Activated naive CD4-positive, alpha-beta T cell treated with Interleukin-2 at 50 U/mL for 16 hours (primary cell): ENCODE measurements around the gene COQ7.

ENCODE experiments used
- DNase-seq: peaks from one replicate; pipeline ENCODE4 v3.0.0-alpha.2; 2020

The COQ7 gene

GRCh38 chr16:19067349-19068236, at the start of gene COQ7:
COQ7 (plus strand) TSS chr16:19067614; CDS start chr16:19067665, 51 bp downstream.
- DNase-seq: peak; percentile 98

- DNase-seq: no peak
Measured at GRCh38 chr16:19020689-19021088, 46.7 kb upstream of the COQ7 start.

- no peak for DNase-seq
Measured at GRCh38 chr16:19021747-19022146, 45.7 kb upstream of the COQ7 start.

GRCh38 chr16:19027416-19027815, 40.0 kb upstream of the COQ7 start:
- DNase-seq: no peak

- DNase-seq: no peak
Measured at GRCh38 chr16:19029980-19030379, 37.4 kb upstream of the COQ7 start.

GRCh38 chr16:19031738-19032137, 35.7 kb upstream of the COQ7 start:
- DNase-seq: no peak

- DNase-seq: no peak
Measured at GRCh38 chr16:19033761-19034160, 33.7 kb upstream of the COQ7 start.

GRCh38 chr16:19040400-19040799, 27.0 kb upstream of the COQ7 start:
- no peak for DNase-seq

- DNase-seq: no peak
Measured at GRCh38 chr16:19044769-19045168, 22.6 kb upstream of the COQ7 start.

- no peak for DNase-seq
Measured at GRCh38 chr16:19046062-19046461, 21.4 kb upstream of the COQ7 start.

- no peak for DNase-seq
Measured at GRCh38 chr16:19062706-19063105, 4.7 kb upstream of the COQ7 start.

GRCh38 chr16:19066988-19067348, 446 bp upstream of the COQ7 start:
- no peak for DNase-seq

GRCh38 chr16:19068237-19068815, 912 bp downstream of the COQ7 start:
- no peak for DNase-seq

GRCh38 chr16:19071811-19072777, 4.7 kb downstream of the COQ7 start:
- DNase-seq: peak; percentile 59

- no peak for DNase-seq
Measured at GRCh38 chr16:19073344-19073743, 5.9 kb downstream of the COQ7 start.

GRCh38 chr16:19073863-19074262, 6.4 kb downstream of the COQ7 start:
- DNase-seq: no peak

- DNase-seq: no peak
Measured at GRCh38 chr16:19075511-19075910, 8.1 kb downstream of the COQ7 start.

- no peak for DNase-seq
Measured at GRCh38 chr16:19077879-19078278, 10.5 kb downstream of the COQ7 start.

- DNase-seq: no peak
Measured at GRCh38 chr16:19083670-19084069, 16.3 kb downstream of the COQ7 start.

- no peak for DNase-seq
Measured at GRCh38 chr16:19084139-19084538, 16.7 kb downstream of the COQ7 start.

GRCh38 chr16:19084879-19085278, 17.5 kb downstream of the COQ7 start:
- no peak for DNase-seq

- no peak for DNase-seq
Measured at GRCh38 chr16:19085679-19086200, 18.3 kb downstream of the COQ7 start.
